ENCODE results near the gene AGBL4.

GRCh38 chr1:48967318-48967717 is 1056.4 kb downstream of the AGBL4 start:
- TF ChIP-seq CTCF (conservative IDR thresholded peaks at IDR 0.05 in 1 of 2, IDR thresholded peaks at IDR 0.05 in 1 of 2; ENCODE audit: extremely low read depth in 1 of 2, insufficient read depth in 1 of 2, low read depth in 1 of 2, low read length in 2 of 2) (no peak), EZH2 (IDR thresholded peaks at IDR 0.05; ENCODE audit: borderline replicate concordance, low read length) (no peak)

Data from mammary epithelial cell (primary cell).